G401.6 (cell line): Measurements from ENCODE around the gene WFDC5.
"Not testable (repeated sequence)": the region's sequence is repeated elsewhere in the genome, so short reads cannot be mapped to it uniquely, and the experiment has no call there.

Experiments used
- FAIRE-seq: peaks from 2 replicates; lab custom pipeline; 2012; peaks lifted over from hg19 to GRCh38; lab: Jason Lieb, UNC

Gene WFDC5, protein sequence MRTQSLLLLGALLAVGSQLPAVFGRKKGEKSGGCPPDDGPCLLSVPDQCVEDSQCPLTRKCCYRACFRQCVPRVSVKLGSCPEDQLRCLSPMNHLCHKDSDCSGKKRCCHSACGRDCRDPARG

DNA sequence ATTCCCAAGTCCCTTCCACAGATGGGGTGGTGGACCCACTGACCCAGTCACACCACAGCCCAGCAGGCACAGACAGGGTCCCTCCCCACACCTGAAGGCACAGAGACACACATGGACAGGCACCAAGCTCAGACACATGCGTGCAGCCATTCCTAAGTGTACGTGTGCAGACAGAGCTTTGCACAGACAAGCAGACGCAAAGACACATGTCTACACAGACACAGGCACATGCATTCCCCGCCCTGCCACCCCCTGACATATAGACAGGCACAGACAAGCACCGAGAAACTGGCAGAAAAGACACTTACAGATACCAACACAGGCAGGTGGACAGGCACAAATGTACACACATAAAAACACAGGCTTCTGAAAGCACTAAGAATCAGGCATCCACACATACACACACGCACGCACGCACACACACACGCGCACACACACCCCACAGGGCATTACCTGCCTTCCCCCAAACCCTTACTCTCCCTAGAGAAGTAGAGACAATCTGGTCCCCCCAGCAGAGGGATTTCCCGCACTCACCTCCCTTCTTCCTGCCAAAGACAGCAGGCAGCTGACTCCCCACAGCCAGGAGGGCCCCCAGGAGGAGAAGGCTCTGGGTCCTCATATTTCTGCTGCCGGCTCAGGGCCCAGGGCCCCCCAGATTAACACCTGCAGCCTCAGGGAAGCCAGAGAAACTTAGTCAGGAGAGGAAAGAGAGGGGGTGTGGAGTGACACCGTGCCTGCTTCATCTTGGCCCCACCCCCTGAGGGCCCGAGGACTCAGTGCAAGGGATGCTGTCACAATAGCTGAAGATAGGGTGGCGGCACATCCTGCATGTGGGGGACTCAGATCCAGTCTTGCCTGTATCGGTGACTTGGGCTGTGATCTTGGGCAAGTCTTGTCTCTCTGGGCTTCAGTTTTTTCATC, at the start of gene WFDC5:
WFDC5 (minus strand) TSS at position 710 of the 921 bp plus-strand sequence; CDS start at position 619, 91 bp downstream.
- FAIRE-seq: no peak

DNA sequence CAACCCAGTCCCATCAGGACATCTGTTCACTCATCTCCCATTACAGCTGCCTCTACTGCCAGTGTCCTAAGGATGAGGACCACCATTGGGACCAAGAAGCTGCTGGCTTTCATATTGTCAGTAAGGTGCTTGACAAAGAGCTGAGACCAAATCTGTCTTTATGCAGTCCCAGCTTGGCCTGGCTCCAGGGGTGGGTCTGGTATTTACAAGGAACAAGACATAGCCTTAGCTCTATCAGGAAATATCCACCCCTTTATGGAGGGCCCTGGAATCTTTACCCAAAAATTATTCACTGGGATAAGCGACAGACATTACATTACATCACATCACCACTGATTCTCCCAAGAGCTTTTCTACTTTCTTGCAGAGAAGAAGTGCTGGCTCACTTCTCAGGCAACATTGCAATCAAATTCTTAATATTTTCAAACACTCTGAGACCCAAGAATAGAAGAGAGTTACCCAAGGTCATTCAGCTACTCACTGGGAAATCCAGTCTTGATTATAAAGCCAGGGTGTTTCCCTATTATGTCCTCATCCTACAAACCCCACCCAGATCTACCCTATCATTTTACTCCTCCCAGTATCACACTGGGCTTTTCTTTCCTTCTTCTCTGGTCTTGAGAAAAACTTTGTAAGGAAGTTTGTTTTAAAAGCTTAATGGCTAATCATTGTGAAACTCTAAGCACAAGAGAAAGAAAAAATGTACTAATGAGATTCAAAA, 48.3 kb upstream of the WFDC5 start:
- FAIRE-seq: no peak

DNA sequence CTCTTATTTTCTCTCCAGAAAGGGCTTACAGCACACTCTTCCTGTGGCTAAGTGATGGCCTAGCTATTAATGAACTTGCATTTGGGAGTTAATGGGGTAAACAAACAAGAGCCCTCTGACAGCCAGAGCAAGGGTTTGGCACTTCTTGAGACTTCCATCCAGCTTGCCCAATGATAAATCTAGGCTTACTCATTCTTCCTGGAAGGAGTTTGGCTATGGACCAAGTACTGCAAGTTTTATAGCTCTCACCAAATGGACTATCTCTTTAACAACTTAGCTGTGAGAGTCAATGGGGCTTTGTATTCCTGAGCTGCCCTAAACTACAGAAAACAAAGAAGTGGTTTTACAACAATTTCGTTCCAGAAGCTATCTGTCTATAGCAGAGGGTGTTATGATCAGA, 43.0 kb upstream of the WFDC5 start:
- no peak for FAIRE-seq

DNA sequence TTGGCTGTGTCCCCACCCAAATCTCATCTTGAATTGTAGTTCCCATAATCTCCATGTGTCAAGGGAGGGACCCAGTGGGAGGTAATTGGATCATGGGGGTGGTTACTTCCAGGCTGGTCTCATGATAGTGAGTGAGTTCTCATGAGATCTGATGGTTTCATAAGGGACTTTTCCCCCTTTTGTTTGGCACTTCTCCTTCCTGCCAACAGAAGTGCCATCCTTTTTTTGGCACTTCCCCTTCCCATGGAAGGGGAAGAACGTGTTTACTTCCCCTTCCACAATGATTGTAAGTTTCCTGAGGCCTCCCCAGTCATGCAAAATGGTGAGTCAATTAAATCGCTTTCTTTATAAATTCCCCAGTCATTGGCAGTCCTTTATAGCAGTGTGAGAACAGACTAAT, 41.7 kb upstream of the WFDC5 start:
- FAIRE-seq: no peak

DNA sequence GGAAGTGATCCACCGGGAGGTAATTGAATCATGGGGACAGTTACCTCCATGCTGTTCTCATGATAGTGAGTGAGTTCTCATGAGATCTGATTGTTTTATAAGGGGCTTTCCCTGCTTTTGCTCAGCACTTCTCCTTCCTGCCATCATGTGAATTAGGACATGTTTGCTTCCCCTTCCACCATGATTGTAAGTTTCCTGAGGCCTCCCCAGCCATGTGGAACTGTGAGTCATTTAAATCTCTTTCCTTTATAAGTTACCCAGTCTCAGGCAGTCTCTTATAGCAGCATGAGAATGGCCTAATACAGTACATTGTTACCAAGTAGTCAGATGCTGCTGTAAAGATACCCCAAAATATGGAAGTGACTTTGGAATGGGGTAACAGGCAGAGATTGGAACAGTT, 39.8 kb upstream of the WFDC5 start:
- not testable (repeated sequence) for FAIRE-seq

DNA sequence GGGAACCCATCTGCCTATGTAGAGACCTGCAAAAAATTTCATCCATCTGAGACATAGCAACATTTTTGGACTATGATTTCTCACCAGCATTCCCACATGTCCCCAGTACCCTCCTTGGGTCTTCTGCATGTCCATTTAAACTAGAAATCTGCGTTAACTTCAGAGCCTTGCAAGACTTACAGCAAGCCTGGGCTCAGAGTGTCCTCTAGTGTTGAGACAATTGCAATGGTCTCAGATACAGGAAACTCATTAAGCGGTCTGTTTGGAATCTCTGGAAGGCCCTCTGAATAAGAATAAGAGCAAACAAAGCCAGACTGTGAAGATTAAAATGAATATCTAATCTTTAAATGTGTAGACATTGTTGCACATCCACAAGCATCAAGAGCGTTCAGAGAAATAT, 39.2 kb upstream of the WFDC5 start:
- no peak for FAIRE-seq

DNA sequence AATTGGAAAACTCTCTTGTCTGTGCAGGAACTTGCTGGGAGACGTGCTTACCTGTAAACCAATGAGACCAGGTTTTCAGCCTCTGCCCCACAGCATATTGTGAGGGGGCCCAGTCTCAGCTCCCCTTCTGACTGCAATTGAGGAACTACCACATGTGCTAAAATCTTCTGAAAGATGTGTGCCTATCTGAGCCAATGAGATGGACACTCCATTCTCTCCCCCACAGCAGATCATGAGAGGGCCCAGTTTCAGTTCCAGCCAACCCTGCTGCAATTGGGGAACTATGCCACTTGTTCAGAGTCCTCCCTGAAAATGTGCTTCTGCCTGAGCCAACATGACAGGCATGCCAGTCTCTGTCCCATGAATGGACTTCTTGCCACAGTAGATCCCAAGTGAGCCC, 38.8 kb upstream of the WFDC5 start:
- FAIRE-seq: no peak

DNA sequence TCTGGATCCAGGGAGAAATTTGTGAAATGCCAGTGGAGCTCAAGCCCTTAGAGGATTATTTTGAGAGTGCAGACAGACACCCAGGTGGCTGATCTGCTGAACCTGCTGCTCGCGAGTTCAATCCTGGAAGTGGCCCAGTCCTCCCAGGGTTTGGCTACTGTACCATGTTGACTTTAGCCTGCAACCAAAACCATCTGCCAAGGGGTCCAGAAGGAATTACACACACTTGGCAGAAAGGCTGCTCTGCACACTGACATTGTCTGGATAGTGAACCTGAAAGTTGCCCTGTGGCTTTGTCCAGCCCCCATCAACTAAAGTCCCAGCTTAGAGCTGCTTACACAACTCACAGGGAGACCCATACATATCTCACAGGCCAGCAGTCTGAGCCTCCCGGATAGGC, 38.2 kb upstream of the WFDC5 start:
- FAIRE-seq: no peak

DNA sequence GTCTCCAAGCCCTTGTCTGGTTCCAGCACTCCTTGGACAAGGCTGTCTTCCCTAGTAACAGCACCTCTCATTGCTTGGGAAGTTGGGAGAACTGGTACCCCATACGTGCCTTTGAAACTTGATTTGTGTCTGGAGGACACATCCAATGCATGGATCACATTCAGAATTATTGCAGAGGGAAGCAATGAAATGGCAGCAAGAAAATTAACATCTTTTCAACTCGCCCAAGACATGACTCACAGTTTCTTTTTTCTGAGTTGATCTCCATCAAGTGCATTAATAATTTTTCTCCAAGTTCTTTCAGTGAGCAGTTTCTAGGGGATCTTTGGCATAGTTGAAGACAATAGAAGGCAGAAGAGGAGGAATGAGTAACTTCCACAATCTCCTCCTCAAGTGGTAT, 37.4 kb upstream of the WFDC5 start:
- no peak for FAIRE-seq

DNA sequence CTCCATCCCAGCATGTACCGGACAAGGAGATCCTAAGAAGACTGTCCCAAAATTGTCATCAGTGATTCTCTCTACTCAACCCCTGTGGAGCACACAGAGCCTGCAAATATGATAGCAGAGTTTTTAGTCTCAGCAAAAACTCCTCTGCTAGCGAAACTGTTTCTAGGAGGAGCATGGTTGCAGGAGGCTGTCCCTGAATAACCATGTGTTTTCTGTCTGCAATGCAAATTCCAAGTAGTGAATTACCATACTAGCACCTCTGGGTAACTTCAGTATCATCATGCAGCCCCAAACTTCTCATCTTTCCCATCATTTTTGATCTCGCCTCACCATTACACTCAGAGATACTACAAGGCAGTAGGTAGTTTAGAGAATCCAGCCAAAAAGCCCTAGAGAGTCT, 34.1 kb upstream of the WFDC5 start:
- FAIRE-seq: no peak

DNA sequence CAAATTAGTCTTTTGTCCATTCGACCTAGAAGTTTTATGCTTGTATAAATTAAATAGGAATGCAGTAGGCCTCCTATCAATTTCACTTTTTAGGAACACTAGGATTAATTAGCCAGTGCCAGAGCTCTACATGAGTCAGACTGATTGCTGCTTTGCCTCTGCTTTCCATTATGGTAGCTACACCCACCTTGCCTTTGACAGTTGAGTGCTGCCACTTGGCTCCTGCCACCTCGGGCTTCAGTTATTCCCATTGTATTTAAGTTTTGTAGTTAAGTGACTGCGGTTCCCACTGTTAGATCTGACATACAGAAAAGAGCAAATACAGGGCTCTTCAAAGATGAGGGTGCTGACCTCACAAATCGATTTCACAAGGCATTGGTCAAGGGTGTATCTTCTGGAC, 25.9 kb upstream of the WFDC5 start:
- FAIRE-seq: no peak

DNA sequence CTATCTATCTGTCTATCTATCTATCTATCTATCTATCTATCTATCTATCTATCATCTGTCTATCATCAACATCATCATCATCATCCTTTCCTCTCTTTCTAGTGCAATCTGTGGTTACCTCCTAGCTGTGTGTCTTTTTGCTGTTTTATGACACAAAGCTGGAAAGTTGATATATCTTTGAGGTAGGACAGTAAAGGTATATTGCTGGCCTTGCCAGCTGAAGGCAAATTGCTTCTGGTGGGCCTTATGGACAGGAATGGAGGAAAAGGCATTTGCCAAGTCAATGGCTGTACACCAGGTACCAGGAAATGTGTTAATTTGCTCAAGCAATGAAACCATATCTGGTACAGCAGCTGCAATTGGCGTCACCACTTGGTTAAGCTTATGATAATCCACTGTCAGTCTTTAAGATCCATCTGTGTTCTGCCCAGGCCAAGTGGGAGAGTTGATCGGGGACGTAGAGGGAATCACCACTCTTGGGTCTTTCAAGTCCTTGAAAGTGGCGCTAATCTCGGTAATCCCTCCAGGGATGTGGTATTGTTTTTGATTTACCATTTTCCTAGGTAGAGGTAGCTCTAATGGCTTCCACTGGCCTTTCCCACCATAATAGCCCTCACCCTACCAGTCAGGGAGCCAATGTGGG, 24.9 kb upstream of the WFDC5 start:
- FAIRE-seq: not testable (repeated sequence)

DNA sequence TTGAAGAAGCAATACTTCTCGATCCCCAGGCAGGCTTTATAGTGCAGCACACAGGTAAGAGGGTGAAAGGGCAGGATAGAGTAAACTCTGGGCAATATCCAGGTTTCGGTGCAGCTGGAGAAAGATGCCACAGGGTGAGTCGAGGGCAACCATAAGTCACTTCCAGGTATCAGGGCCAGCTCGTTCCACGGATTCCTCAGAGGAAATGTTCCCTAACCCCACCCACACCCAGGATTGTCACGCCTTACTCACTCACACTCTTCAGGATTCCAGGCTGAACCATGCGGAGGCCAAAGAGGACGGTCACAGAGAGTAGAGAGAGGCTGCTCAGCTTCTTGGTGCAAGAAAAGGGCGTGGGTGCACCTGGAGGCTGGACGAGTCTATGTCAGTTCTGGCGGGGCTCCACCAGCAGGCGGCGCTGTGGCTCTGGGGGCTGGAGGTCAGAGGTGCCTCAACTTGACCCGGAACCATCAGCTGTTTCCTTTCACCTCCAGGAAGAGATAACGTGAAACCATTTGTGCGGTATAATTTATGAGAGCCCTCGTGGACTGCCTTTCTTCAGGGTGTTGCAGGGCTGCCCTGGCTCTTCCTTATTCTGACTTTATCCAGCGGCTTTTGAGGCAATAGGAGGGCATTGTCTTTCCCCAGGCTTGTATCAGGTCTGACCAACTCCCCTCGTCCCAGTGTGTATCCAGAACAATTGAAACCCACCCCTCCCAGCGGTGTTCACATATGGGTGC, 23.8 kb upstream of the WFDC5 start:
- no peak for FAIRE-seq

DNA sequence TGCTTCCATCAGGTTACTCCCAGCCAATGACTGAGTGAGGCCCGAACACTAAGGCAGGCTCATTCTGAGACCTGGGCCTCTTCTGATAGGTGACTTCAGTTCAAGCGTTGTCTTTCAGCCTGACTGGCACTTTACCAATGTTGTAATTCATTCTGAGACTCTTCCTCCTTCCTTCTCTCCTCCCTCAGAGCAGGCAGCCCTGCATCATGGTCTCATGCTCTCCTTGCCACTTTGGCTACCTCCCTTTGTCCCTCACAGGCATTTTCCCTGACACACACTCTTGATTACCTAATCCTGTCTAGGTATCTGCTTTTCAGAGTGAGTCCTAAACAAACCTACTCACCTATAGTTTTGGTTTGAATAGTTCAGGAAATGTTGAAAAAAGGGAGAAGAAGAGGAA, 21.9 kb upstream of the WFDC5 start:
- FAIRE-seq: no peak

DNA sequence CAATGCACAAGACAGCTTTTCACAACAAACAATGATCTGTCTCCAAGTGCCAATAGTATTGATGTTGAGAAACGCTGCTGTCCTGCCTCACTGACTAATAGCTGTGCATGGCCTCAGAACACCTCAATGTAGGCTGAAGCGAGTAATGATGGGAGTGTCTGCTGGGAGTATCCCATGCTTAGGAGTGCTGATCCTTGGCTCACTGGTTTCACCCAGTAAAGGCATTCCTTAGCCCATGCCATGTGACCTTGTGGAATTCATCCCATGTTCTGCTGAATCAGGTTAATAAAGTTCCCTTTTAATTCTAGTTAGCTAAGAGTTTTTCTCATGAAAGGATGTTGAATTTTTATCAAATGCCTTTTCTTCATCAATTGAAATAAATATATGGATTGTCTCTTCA, 13.1 kb upstream of the WFDC5 start:
- FAIRE-seq: no peak

DNA sequence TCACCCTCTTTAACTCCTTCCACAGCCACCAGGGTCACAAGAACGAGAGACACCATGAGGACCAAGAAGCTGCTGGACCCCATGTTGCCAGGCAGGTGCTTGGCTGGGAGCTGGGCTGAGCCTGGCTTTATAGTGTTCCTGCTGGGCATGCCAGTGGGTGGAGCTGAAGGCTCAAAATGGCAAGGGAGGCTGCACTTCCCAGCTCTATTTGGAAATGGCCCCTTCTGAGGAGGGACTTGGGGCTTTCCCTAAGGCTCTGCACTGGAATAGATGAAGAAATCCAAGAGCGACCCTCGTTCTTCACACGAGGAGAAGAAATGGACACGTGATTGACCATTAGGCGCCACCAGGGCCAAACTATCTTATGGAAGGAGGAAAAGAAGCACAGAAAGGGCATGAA, 9.4 kb upstream of the WFDC5 start, which contains the start of gene WFDC12:
WFDC12 (minus strand) TSS at position 101 of the 400 bp plus-strand sequence; CDS start at position 83, 18 bp downstream.
- no peak for FAIRE-seq

DNA sequence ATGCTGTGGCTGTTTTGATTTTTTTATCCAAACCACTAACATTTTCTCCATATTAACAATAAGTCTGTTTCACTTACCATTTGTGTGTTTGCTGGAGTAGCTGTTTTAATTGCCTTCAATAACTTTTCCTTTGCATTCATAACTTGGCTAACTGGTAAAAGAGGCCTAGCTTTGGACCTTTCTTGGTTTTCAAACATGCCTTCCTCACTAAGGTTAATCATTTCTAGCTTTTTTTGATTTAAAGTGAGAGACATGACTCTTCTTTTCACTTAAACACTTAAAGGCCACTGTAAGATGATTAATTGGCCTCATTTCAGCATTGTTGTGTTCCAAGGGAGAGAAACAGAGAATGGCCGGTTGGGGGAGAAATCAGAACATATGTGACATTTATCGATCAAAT, 6.4 kb upstream of the WFDC5 start:
- FAIRE-seq: no peak

DNA sequence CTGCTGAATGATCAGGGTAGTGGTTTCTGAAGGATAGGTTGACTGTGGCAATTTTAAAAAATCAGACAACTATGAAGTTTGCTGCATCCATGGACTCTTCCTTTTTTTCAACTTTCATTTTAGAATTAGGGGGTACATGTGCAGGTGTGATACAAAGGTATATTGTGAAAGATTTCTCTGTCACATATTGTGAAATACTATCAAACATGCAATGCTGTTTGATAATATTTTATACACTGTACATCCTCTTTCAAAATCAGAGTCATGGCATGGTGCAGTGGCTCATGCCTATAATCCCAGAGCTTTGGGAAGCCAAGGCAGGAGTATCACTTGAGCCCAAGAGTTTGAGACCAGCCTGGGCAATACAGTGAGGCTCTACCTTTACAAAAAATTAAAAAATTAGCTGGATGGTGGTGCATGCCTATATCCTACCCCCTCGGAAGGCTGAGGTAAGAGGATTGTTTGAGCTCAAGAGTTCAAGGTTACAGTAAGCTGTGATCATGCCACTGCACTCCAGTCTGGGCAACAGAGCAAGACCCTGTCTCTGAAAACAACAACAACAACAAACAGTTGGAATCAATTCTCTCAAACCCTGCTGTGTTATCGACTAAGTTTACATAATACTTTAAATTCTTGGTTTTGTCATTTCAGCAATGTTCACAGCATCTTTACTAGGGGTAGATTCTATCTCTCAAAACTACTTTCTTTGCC, 4.7 kb upstream of the WFDC5 start:
- FAIRE-seq: no peak

DNA sequence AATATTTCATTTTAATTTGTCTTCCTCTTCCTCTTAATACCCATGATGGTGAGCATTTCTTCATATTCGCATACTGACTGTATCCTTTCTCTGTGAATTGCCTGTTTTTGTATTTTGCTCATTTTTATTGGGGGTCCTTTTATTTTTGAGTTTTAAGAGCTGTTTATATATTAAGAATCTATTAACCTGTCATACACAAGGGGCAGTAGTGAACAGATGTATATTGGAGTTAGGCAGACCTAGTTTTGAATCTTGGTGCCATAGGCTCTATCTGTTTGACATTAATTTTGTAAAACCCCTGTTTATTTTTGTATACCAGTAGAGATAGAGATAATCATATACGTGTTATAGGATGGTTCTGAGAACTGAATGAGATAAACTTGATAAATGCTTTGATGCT, 3.1 kb upstream of the WFDC5 start:
- FAIRE-seq: no peak

DNA sequence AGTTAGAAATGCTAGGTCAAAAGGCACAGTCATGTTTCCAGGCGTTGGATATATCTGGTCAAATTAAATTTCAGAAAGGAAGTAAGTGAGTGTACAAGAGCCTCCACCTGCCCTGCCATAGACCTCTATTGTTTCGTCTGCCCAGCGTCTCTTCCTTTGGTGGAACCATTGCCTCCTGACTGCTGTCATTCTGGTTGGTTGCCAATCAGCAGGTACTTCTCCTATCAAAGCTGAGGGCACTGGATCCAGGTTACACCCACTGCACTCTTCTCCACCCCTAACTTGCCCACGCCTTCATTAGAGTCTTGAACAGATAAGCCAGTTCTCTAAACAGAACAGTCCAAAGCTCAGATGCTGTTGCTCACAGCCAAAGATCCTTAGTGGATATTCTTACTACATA, 2.6 kb upstream of the WFDC5 start:
- no peak for FAIRE-seq

DNA sequence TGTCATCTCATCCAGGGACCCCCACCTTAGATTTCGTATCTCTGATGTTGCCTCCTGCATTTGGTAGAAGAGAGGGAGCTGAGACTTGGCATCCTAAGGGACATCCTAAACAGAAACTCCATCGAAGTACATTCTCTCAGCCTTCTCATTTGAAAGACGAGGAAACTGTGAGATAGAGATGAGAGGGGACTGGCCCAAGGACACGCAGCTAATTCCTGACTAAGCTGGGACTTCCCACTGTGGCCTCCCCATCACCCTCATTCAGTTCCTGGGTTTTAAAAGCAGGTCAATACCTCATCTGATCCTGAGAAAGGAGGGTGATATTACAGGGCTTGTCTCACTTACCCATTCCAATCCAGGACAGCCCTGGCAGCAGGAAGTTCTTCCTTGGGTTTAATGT, 855 bp upstream of the WFDC5 start:
- no peak for FAIRE-seq
